Right lobe of liver (tissue), 6 donors: Measurements from ENCODE around the gene CWC27. TPM values are rescaled to one million over a fixed set of nuclear protein-coding genes. Genes with fewer than 3 reads are reported as not detected.
A peak's percentile ranks its signal among the peaks of the same experiment; 100 is the strongest.
"Not testable (repeated sequence)": the region's sequence is repeated elsewhere in the genome, so short reads cannot be mapped to it uniquely, and the experiment has no call there.

Source experiments
- ATAC-seq, 4 donors: fragments of 200-7000 bp; cut with Tn5 transposase; one replicate each; pipeline ENCODE4 v1.9.1; 2020; ENCODE audit warnings: mild to moderate bottlenecking in 4 of 4, moderate library complexity in 4 of 4
- DNase-seq, 3 donors: peaks; one replicate each; pipeline ENCODE4 v3.0.0-alpha.2; 2020
- H3K27ac ChIP-seq, 3 donors: fragments of 200-600 bp; one replicate each; pipeline ENCODE4 v1.8.0; 2022
- H3K27me3 ChIP-seq, 2 donors: fragments of 200-600 bp; one replicate each; pipeline ENCODE4 v1.8.0; 2022
- H3K36me3 ChIP-seq, 4 donors: fragments of 200-600 bp; sonication (generic) in 1 of 4; one replicate each; pipeline versions ENCODE4 v1.5.1 to v1.8.0; 2017 to 2022; ENCODE audit warnings: control low read depth in 1 of 4
- H3K4me1 ChIP-seq, 4 donors: fragments of 200-600 bp; sonication (generic) in 1 of 4; one replicate each; pipeline versions ENCODE4 v1.5.1 to v1.8.0; 2017 to 2022; ENCODE audit warnings: control low read depth in 1 of 4
- H3K4me3 ChIP-seq, 3 donors: fragments of 200-600 bp; one replicate each; pipeline ENCODE4 v1.8.0; 2022
- H3K9me3 ChIP-seq, 4 donors: fragments of 200-600 bp; sonication (generic) in 1 of 4; one replicate each; pipeline versions ENCODE4 v1.5.1 to v1.8.0; 2017 to 2022; ENCODE audit warnings: control low read depth in 1 of 4
- POLR2A ChIP-seq: fragments of 450-650 bp; IDR thresholded peaks from one replicate; pipeline ENCODE4 v1.6.1; 2017; ENCODE audit warnings: antibody characterized with exemption, mild to moderate bottlenecking
- WGBS: methylation state at CpG from one replicate; pipeline ENCODE4 v1.1.6; 2018; ENCODE audit warnings: low coverage, low lambda C conversion rate; ENCODE audit not compliant: insufficient coverage; ENCODE audit errors: missing lambda C conversion rate; 5-methylcytosine and 5-hydroxymethylcytosine counted together
- intact Hi-C, 2 donors: fragments of 100-400 bp; cut with DNase I; formaldehyde crosslinking; loops; one replicate each; pipeline versions ENCODE4 v1.11.2 to v1.14.1; 2022
- total RNA-seq, 6 experiments: library from RNA; depleted of rRNA in 2 of 6; stranded (reverse); fragments of >200 nt in 2 of 6; fragmentation: NEBNext Ultra II Directional in 3 of 6; extraction: Animal tissue kit (Norgen Biotek cat#: 25700) in 3 of 6; gene quantifications; one replicate each; pipeline versions ENCODE4 v1.1.0 to v1.2.4, GENCODE V29; 2016 to 2023
- TF ChIP-seq, protein P1 (sequence below), 4 donors: fragments of 200-600 bp in 3 of 4; fragments of 450-650 bp in 1 of 4; IDR thresholded peaks; one replicate each; pipeline versions ENCODE4 v1.5.1 to v1.8.0; 2016 to 2022; ENCODE audit warnings: antibody characterized with exemption in 4 of 4, mild to moderate bottlenecking in 2 of 4
- donor health status: DM: no; HTN: yes; CAD: no.
- donor health status: DM: no; HTN: no; CAD: no.
- donor health status: DM: no; HTN: no; CAD: no.
- donor health status: DM: no; HTN: yes; CAD: no.
- donor health status: DM: no; HTN: yes; CAD: no.

CWC27 gene
- total RNA-seq, 6 experiments from 2014 or later = 5.8 to 7.3 (median 6.8) TPM

DNA sequence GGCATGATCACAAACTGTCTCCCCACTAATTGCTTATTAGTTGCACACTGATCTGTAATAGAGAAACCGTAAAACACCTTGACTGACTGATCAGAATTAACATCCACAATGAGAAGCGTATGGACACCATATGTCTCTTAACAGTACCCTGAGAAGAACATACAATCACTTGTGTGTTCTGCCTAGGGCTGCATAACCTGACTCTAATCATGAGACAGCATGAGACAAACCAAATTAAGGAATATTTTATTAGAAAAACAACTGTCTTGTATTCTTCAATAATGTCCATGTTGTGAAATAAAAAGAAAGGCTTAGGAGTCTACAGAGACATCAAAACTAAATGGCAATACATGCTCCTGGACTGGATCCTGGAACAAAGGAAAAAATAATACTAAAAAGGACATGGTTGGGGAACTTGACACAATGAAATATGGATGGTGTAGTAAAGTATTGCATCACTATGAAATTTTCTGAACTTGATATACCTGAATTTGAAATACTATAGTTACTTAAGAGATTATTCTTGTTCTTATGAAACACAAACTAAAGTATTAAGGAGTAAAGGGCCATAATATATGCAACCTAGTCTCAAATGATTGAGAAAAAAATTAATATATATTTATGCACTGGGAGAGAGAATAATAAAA is 162.1 kb downstream of the CWC27 start:
- TF ChIP-seq, protein P1, sequence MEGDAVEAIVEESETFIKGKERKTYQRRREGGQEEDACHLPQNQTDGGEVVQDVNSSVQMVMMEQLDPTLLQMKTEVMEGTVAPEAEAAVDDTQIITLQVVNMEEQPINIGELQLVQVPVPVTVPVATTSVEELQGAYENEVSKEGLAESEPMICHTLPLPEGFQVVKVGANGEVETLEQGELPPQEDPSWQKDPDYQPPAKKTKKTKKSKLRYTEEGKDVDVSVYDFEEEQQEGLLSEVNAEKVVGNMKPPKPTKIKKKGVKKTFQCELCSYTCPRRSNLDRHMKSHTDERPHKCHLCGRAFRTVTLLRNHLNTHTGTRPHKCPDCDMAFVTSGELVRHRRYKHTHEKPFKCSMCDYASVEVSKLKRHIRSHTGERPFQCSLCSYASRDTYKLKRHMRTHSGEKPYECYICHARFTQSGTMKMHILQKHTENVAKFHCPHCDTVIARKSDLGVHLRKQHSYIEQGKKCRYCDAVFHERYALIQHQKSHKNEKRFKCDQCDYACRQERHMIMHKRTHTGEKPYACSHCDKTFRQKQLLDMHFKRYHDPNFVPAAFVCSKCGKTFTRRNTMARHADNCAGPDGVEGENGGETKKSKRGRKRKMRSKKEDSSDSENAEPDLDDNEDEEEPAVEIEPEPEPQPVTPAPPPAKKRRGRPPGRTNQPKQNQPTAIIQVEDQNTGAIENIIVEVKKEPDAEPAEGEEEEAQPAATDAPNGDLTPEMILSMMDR (IDR thresholded peaks at IDR 0.05) = no peak
- no peak for TF ChIP-seq POLR2A
- H3K27ac ChIP-seq = no peak overlapping the region
- 92% methylated on average over 2 of the region's 2 CpGs for WGBS
- DNase-seq (no peak), ATAC-seq (no peak)
- intact Hi-C loops = no loop called here
- no peaks in the 10 kb centered on the region for H3K27me3 ChIP-seq
- no peaks in the 10 kb centered on the region for H3K4me1 ChIP-seq
- no peak overlapping the region for H3K4me3 ChIP-seq
- no peaks in the 10 kb centered on the region for H3K36me3 ChIP-seq
- no peaks in the 10 kb centered on the region for H3K9me3 ChIP-seq

DNA sequence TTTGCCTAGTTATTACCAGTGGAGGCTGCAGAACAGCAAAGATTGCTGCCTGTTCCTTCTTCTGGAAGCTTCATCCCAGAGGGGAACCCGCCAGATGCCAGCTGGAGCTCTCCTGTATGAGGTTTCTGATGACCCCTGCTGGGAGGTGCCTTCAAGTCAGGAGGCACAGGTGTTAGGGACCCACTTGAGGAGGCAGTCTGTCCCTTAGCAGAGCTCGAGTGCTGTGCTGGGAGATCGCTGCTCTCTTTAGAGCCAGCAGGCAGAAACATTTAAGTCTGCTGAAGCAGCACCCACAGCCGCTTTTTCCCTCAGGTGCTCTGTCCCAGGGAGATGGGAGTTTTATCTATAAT is 170.7 kb downstream of the CWC27 start:
- ATAC-seq = peak in 1 of 4 donors; percentile 30
- H3K27ac ChIP-seq, H3K4me1 ChIP-seq, H3K27me3 ChIP-seq, H3K9me3 ChIP-seq, DNase-seq, H3K4me3 ChIP-seq, H3K36me3 ChIP-seq, intact Hi-C loops: not testable (repeated sequence)
- WGBS = 100% methylated on average over 1 of the region's 4 CpGs

DNA sequence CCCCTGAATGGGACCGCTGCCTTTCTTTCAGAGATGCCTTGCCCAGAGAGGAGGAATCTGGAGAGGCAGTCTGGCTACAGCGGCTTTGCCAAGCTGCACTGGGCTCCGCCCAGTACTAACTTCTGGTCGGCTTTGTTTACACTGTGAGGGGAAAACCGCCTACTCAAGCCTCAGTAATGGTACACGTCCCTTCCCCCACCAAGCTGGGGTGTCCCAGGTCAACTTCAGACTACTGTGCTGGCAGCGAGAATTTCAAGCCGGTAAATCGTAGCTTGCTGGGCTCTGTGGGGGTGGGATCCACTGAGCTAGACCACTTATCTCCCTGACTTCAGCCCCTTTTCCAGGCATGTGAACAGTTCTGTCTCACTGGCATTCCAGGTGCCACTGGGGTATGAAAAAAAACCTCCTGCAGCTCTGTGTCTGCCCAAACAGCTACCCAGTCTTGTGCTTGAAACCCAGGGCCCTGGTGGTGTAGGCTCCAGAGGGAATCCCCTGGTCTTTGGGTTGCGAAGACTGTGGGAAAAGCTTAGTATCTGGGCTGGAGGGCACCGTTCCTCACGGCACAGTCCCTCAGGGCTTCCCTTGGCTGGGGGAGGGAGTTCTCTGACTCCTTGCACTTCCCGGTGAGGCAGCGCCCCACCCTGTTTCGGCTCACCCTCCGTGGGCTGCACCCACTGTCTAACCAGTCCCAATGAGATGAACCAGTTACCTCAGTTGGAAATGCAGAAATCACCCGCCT is 171.2 kb downstream of the CWC27 start:
- intact Hi-C loops = no loop called here
- peak; percentile 93 to 100 (median 98) for ATAC-seq
- 46% methylated on average over 5 of the region's 17 CpGs for WGBS
- H3K4me1 ChIP-seq = peaks cover 0 to 4% (median 0%) of the 10 kb centered on the region in 4 donors
- TF ChIP-seq, protein P1 (IDR thresholded peaks at IDR 0.05) = no peak
- no peak for TF ChIP-seq POLR2A
- DNase-seq = peak; percentile 59 to 77 (median 71)
- no peak overlapping the region for H3K27ac ChIP-seq
- H3K4me3 ChIP-seq = peak overlapping the region in 1 of 3 donors; percentile 21
- H3K36me3 ChIP-seq = no peaks in the 10 kb centered on the region
- no peaks in the 10 kb centered on the region for H3K9me3 ChIP-seq
- no peaks in the 10 kb centered on the region for H3K27me3 ChIP-seq

DNA sequence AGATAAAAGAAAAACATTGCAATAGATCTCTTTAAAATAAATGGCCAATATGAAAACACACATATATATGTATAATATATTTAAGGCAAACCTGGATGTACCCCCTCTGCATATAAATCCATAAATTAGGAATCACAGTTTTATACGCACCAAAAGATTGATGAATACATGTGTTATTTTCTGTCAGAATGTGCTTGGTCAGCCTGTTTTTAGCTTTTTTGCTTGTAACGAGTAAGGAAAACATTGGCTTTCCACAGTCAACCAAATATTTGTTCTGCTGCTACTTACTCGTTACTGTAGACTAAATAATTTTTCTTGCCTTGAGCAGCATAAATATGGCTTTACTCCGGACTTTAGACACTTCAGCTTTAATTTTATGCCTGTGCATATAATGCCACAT is 173.7 kb downstream of the CWC27 start:
- H3K27ac ChIP-seq = no peak overlapping the region
- intact Hi-C loops = no loop called here
- H3K9me3 ChIP-seq = no peaks in the 10 kb centered on the region
- no peak overlapping the region for H3K4me3 ChIP-seq
- TF ChIP-seq, protein P1 (IDR thresholded peaks at IDR 0.05) = no peak
- no peak for TF ChIP-seq POLR2A
- no peak for ATAC-seq
- H3K36me3 ChIP-seq = no peaks in the 10 kb centered on the region
- H3K27me3 ChIP-seq = no peaks in the 10 kb centered on the region
- peaks cover 0 to 4% (median 0%) of the 10 kb centered on the region in 4 donors for H3K4me1 ChIP-seq
- 45% methylated on average over 4 of the region's 4 CpGs for WGBS
- no peak for DNase-seq

DNA sequence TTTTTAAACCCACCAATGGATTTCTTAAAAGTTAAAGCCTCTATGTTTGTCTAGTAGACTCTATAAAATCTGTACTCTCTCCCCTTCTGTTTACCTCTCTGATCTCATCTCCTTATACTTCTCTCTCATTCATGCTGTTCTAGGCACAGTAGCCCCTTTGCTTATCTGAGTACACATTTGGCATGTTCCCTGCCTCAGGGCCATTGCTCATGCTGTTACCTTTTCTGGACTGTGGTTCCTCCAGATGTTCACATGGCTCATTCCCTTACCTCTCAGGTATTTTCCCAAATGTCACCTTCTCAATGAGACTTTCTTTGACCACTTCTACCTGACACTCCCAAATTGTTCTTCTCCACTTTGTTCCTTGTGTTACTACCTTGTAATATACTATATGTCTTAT is 176.1 kb downstream of the CWC27 start:
- intact Hi-C loops = no loop called here
- DNase-seq = no peak
- ATAC-seq = no peak

More for the DNA sequence above, 176.1 kb downstream of the CWC27 start:
- no peaks in the 10 kb centered on the region for H3K9me3 ChIP-seq
- H3K27ac ChIP-seq = no peak overlapping the region
- no peaks in the 10 kb centered on the region for H3K36me3 ChIP-seq
- H3K4me3 ChIP-seq = no peak overlapping the region
- H3K4me1 ChIP-seq = no peaks in the 10 kb centered on the region
- no peak for TF ChIP-seq POLR2A
- TF ChIP-seq, protein P1 (IDR thresholded peaks at IDR 0.05) = no peak
- H3K27me3 ChIP-seq = no peaks in the 10 kb centered on the region
